ENCODE measurements around the gene HDAC4.
"Not testable (repeated sequence)": the region's sequence is repeated elsewhere in the genome, so short reads cannot be mapped to it uniquely, and the experiment has no call there.

Gene HDAC4

DNA sequence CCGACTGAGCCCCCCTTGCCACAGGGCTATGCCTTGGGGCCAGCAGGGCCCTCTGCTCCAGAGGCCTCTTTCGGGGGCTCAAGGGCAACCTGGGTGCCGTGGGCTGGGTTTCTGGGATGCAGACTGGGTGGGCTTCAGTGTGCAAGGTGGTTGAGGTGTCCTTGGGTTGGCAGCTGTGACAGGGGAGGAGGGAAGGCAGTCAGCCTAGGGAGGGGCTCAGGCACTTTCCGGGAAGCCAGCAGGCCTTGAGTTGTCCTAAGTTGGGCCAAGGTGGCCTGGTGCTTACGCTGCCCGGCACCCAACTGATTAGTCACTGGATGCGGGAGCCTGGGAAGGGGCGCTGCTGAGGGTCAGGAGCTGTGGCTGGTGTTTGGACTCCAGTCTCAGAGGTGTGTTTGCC lies 353.4 kb downstream of the HDAC4 start:
- Histone ChIP-seq H3K9me3 (ENCODE audit: control insufficient read depth, insufficient read depth, low read length) (no peaks in the 10 kb centered on the region), H3K4me3 (ENCODE audit: low read depth, low read length) (no peak overlapping the region), H3K36me3 (ENCODE audit: control insufficient read depth, insufficient read depth, low read length) (no peaks in the 10 kb centered on the region), H3K9ac (ENCODE audit: low read depth, low read length) (no peak overlapping the region), H3K27me3 (ENCODE audit: control insufficient read depth, insufficient read depth, low read length) (no peaks in the 10 kb centered on the region), H3K4me1 (ENCODE audit: control insufficient read depth, insufficient read depth, low read length) (no peaks in the 10 kb centered on the region)

- no peaks in the 10 kb centered on the region for H3K4me1 ChIP-seq (ENCODE audit: control insufficient read depth, insufficient read depth, low read length)
- no peak overlapping the region for H3K4me3 ChIP-seq (ENCODE audit: low read depth, low read length)
- H3K27me3 ChIP-seq (ENCODE audit: control insufficient read depth, insufficient read depth, low read length), result no peaks in the 10 kb centered on the region
- H3K9me3 ChIP-seq (ENCODE audit: control insufficient read depth, insufficient read depth, low read length), result no peaks in the 10 kb centered on the region
- H3K9ac ChIP-seq (ENCODE audit: low read depth, low read length), result no peak overlapping the region
- no peaks in the 10 kb centered on the region for H3K36me3 ChIP-seq (ENCODE audit: control insufficient read depth, insufficient read depth, low read length)
Measured at GRCh38 chr2:239046822-239047221, 354.0 kb downstream of the HDAC4 start.

GRCh38 chr2:239044336-239044735 lies 356.5 kb downstream of the HDAC4 start:
- no peaks in the 10 kb centered on the region for H3K27me3 ChIP-seq (ENCODE audit: control insufficient read depth, insufficient read depth, low read length)
- H3K36me3 ChIP-seq (ENCODE audit: control insufficient read depth, insufficient read depth, low read length), result no peaks in the 10 kb centered on the region
- no peaks in the 10 kb centered on the region for H3K4me1 ChIP-seq (ENCODE audit: control insufficient read depth, insufficient read depth, low read length)
- H3K4me3 ChIP-seq (ENCODE audit: low read depth, low read length), result no peak overlapping the region
- no peak overlapping the region for H3K9ac ChIP-seq (ENCODE audit: low read depth, low read length)
- no peaks in the 10 kb centered on the region for H3K9me3 ChIP-seq (ENCODE audit: control insufficient read depth, insufficient read depth, low read length)

DNA sequence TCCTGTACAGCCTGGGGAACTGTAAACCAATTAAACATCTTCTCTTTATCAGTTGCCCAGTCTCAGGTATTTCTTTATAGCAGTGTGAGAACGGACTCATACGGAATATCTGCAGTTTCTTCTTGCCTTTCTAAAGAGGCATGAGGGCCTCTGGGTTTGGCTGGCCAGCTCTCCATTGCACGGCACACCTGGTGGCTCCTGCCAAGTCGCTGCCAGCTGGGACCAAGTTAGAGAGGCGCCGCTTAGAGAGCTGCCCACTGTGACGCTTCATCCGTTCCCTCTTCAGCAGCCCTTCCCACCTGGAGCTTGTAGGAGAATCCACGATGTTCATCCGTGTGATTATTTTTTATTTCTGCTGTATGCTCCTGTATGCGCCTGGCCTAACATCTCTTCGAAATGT lies 357.5 kb downstream of the HDAC4 start:
- H3K4me3 ChIP-seq (ENCODE audit: low read depth, low read length), result no peak overlapping the region
- H3K36me3 ChIP-seq (ENCODE audit: control insufficient read depth, insufficient read depth, low read length), result no peaks in the 10 kb centered on the region
- no peak overlapping the region for H3K9ac ChIP-seq (ENCODE audit: low read depth, low read length)
- H3K4me1 ChIP-seq (ENCODE audit: control insufficient read depth, insufficient read depth, low read length), result no peaks in the 10 kb centered on the region
- H3K27me3 ChIP-seq (ENCODE audit: control insufficient read depth, insufficient read depth, low read length), result no peaks in the 10 kb centered on the region
- no peaks in the 10 kb centered on the region for H3K9me3 ChIP-seq (ENCODE audit: control insufficient read depth, insufficient read depth, low read length)

DNA sequence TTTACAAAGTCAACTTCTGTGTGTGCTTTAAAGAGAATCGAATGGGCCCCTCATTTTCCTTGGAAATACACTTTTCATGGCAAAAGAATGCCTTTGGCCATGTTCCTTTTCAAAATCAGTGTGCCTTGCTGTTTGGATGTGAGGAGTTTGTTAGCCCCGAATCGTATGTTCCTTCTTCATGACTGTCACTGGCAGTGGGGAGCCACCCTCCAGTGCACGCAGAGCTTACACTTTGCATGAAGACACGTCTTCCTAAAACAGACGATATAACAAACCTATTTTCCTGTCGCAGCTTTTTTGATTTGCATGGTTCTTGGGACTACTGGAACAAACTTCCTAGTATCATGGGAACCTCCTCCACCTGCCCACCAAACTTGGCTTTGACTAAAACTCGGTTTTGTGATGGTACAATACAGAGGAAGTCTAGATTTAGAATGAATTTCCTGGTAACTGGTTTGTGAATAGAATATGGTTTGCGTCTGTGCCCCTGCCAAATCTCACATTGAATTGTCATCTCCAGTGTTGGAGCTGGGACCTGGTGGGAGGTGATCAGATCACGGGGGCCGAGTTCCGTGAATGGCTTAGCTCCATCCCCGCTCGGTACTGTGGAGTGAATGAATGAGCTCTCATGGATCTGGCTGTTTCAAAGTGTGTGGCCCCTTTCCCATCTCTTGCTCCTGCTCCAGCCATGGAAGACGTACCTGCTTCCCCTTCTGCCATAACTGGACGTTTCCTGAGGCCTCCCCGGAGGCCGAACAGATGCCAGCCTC lies 358.1 kb downstream of the HDAC4 start:
- no peaks in the 10 kb centered on the region for H3K4me1 ChIP-seq (ENCODE audit: control insufficient read depth, insufficient read depth, low read length)
- no peaks in the 10 kb centered on the region for H3K36me3 ChIP-seq (ENCODE audit: control insufficient read depth, insufficient read depth, low read length)
- no peaks in the 10 kb centered on the region for H3K9me3 ChIP-seq (ENCODE audit: control insufficient read depth, insufficient read depth, low read length)
- H3K9ac ChIP-seq (ENCODE audit: low read depth, low read length), result no peak overlapping the region
- no peak overlapping the region for H3K4me3 ChIP-seq (ENCODE audit: low read depth, low read length)
- no peaks in the 10 kb centered on the region for H3K27me3 ChIP-seq (ENCODE audit: control insufficient read depth, insufficient read depth, low read length)

DNA sequence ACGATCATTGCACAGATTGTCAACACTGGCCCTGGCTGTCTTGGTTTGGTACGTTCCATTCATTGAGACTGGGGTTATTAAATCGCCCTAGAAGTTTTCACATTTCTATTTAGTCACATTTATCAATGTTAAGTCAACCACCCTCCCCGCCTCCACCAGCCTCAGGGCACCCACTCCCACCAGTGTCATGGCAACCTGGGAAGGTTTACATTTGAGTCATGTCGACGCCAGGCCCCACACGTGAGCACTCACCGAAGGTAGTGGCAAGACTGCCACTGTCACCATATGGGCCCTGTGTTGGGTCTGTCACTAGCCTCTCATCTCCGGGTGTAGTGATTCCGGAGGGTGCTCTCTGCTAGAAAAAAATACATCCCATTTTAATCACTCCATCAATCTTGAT lies 358.8 kb downstream of the HDAC4 start:
- no peaks in the 10 kb centered on the region for H3K4me1 ChIP-seq (ENCODE audit: control insufficient read depth, insufficient read depth, low read length)
- H3K27me3 ChIP-seq (ENCODE audit: control insufficient read depth, insufficient read depth, low read length), result no peaks in the 10 kb centered on the region
- no peaks in the 10 kb centered on the region for H3K36me3 ChIP-seq (ENCODE audit: control insufficient read depth, insufficient read depth, low read length)
- H3K4me3 ChIP-seq (ENCODE audit: low read depth, low read length), result no peak overlapping the region
- H3K9me3 ChIP-seq (ENCODE audit: control insufficient read depth, insufficient read depth, low read length), result no peaks in the 10 kb centered on the region
- no peak overlapping the region for H3K9ac ChIP-seq (ENCODE audit: low read depth, low read length)

DNA sequence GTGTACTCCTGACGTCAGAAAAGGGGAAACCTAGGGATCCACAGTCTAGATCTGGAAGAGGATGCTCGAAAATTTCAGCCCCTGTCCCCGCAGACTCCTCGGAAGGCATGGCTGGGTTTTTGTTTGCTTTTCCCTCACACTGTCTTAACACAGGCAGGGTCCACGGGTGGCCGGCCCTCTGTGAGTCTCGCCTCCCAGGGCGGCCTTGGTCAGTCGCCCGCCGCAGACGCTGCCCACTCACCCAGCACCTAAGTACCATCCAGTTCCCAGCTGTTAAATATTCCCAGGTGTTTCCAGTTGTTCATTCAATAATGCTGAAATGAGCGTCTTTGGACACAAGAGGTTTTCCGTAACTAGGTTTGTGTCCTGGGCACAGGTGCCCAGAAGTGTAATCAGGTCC lies 359.8 kb downstream of the HDAC4 start:
- no peaks in the 10 kb centered on the region for H3K27me3 ChIP-seq (ENCODE audit: control insufficient read depth, insufficient read depth, low read length)
- no peaks in the 10 kb centered on the region for H3K36me3 ChIP-seq (ENCODE audit: control insufficient read depth, insufficient read depth, low read length)
- no peaks in the 10 kb centered on the region for H3K9me3 ChIP-seq (ENCODE audit: control insufficient read depth, insufficient read depth, low read length)
- no peak overlapping the region for H3K9ac ChIP-seq (ENCODE audit: low read depth, low read length)
- no peaks in the 10 kb centered on the region for H3K4me1 ChIP-seq (ENCODE audit: control insufficient read depth, insufficient read depth, low read length)
- H3K4me3 ChIP-seq (ENCODE audit: low read depth, low read length), result no peak overlapping the region

DNA sequence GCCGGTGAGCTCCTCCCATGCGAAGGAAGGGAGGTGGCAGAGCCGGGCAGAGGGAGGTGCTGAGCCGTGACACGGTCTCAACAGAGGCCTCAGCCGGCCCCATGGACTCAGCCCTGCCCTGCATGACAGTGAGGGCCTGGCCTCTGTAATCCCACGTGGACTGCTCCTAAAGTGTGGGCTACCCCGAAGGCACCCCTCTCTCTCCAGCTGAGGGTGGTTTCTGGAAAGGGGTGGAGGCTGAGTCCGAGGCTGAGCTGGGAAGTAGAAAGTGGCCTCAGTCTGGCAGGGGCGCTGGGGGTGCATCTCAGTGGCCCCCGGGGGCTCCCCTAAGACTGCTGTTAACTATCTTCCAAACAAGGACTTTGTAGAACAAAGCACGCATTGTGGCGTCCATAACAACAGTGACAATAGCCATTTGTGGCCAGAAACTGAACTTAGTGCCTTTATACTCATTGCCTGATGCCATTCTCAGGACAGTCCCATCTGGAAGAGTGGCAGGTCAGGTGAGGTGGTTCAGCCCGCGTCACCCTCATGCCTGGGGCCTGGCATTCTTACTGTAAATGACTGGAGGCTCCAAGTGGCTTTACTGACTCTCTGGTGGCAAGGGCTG lies 360.6 kb downstream of the HDAC4 start:
- H3K36me3 ChIP-seq (ENCODE audit: control insufficient read depth, insufficient read depth, low read length), result no peaks in the 10 kb centered on the region
- no peak overlapping the region for H3K4me3 ChIP-seq (ENCODE audit: low read depth, low read length)
- no peaks in the 10 kb centered on the region for H3K4me1 ChIP-seq (ENCODE audit: control insufficient read depth, insufficient read depth, low read length)
- H3K9me3 ChIP-seq (ENCODE audit: control insufficient read depth, insufficient read depth, low read length), result no peaks in the 10 kb centered on the region
- H3K27me3 ChIP-seq (ENCODE audit: control insufficient read depth, insufficient read depth, low read length), result no peaks in the 10 kb centered on the region
- no peak overlapping the region for H3K9ac ChIP-seq (ENCODE audit: low read depth, low read length)

GRCh38 chr2:239039479-239039861 lies 361.4 kb downstream of the HDAC4 start:
- no peaks in the 10 kb centered on the region for H3K36me3 ChIP-seq (ENCODE audit: control insufficient read depth, insufficient read depth, low read length)
- no peaks in the 10 kb centered on the region for H3K4me1 ChIP-seq (ENCODE audit: control insufficient read depth, insufficient read depth, low read length)
- H3K9ac ChIP-seq (ENCODE audit: low read depth, low read length), result no peak overlapping the region
- H3K9me3 ChIP-seq (ENCODE audit: control insufficient read depth, insufficient read depth, low read length), result no peaks in the 10 kb centered on the region
- no peaks in the 10 kb centered on the region for H3K27me3 ChIP-seq (ENCODE audit: control insufficient read depth, insufficient read depth, low read length)
- H3K4me3 ChIP-seq (ENCODE audit: low read depth, low read length), result no peak overlapping the region

GRCh38 chr2:239038773-239039478 lies 361.9 kb downstream of the HDAC4 start:
- Histone ChIP-seq H3K27me3 (ENCODE audit: control insufficient read depth, insufficient read depth, low read length) (no peaks in the 10 kb centered on the region), H3K36me3 (ENCODE audit: control insufficient read depth, insufficient read depth, low read length) (no peaks in the 10 kb centered on the region), H3K9me3 (ENCODE audit: control insufficient read depth, insufficient read depth, low read length) (no peaks in the 10 kb centered on the region), H3K4me1 (ENCODE audit: control insufficient read depth, insufficient read depth, low read length) (no peaks in the 10 kb centered on the region), H3K4me3 (ENCODE audit: low read depth, low read length) (no peak overlapping the region), H3K9ac (ENCODE audit: low read depth, low read length) (no peak overlapping the region)

- H3K9ac ChIP-seq (ENCODE audit: low read depth, low read length); H3K9me3 ChIP-seq (ENCODE audit: control insufficient read depth, insufficient read depth, low read length); H3K27me3 ChIP-seq (ENCODE audit: control insufficient read depth, insufficient read depth, low read length); H3K4me3 ChIP-seq (ENCODE audit: low read depth, low read length); H3K4me1 ChIP-seq (ENCODE audit: control insufficient read depth, insufficient read depth, low read length); H3K36me3 ChIP-seq (ENCODE audit: control insufficient read depth, insufficient read depth, low read length): not testable (repeated sequence)
Measured at GRCh38 chr2:239038284-239038683, 362.5 kb downstream of the HDAC4 start.

GRCh38 chr2:239037559-239037910 lies 363.3 kb downstream of the HDAC4 start:
- Histone ChIP-seq H3K4me3 (ENCODE audit: low read depth, low read length) (no peak overlapping the region), H3K9me3 (ENCODE audit: control insufficient read depth, insufficient read depth, low read length) (no peaks in the 10 kb centered on the region), H3K36me3 (ENCODE audit: control insufficient read depth, insufficient read depth, low read length) (no peaks in the 10 kb centered on the region), H3K27me3 (ENCODE audit: control insufficient read depth, insufficient read depth, low read length) (no peaks in the 10 kb centered on the region), H3K9ac (ENCODE audit: low read depth, low read length) (no peak overlapping the region), H3K4me1 (ENCODE audit: control insufficient read depth, insufficient read depth, low read length) (no peaks in the 10 kb centered on the region)

Data from iPS-15b (cell line).